GM23248 (cell line): Measurements from ENCODE around the gene SNRNP200.

Experiments
- EZH2 ChIP-seq: fragments of 200-600 bp; sonication (generic); IDR thresholded peaks from 2 replicates; pipeline ENCODE4 v1.6.1; 2018; ENCODE audit warnings: antibody characterized with exemption, mild to moderate bottlenecking; ENCODE audit not compliant: insufficient read depth, poor library complexity, severe bottlenecking
- EZH2phosphoT487 ChIP-seq: fragments of 200-600 bp; sonication (generic); IDR thresholded peaks from 2 replicates; pipeline ENCODE4 v1.6.1; 2018; ENCODE audit warnings: antibody characterized with exemption, moderate library complexity, mild to moderate bottlenecking, low read depth; ENCODE audit not compliant: insufficient read depth

GRCh38 chr2:96316999-96317398 lies 11.7 kb upstream of the SNRNP200 start:
- TF ChIP-seq EZH2 (no peak), EZH2phosphoT487 (no peak)
